ENCODE measurements around the gene BRD3. TPM values are rescaled to one million over a fixed set of nuclear protein-coding genes. Genes with fewer than 3 reads are reported as not detected.

The BRD3 gene
- polyA plus RNA-seq, 3 donors = 16.4 to 18.2 (median 17.1) TPM

DNA sequence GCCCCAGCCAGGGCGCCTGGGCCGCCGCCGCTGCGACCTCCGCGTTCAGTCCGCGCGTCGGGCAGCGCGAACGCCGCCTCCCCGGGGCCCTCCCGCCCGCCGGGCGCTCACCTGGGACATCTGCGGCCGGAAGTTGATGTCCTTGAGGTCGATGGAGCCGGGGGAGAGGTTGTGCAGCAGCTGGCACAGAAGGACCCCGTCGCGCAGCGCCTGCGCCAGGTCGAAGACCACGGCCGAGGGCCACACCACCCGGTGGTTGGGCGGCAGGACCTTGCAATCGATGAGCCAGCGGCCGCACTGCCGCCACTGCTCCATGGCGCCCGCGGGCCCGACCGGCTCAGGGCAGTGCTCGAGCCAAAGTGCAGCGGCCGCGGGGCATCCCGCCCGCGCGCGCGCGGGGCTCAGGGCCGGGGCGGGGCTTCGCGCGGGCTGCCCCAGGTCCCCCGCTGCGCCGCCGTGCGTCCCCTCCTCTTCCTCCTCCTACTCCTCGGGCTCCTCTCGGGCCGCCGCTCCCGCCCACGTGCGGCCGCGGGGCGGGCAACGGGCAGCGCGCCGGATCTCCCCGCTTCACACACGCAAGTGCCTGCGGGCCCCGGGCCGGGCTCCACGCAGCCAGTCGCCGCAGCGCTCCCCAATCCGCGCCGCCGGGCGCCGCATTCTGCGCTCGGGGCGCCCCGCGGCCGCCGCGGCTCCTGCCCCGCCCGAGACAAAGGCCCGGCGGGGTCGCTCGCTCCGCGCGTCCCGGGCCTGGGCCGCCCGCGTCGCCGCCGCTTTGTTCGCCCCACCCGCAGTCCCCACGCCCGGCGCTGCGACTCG is 75.7 kb downstream of the BRD3 start, which contains the start of gene VAV2:
Gene VAV2 (minus strand): TSS at position 361 of the 816 bp plus-strand sequence. CDS start 46 bp downstream, at position 315.
- DNase-seq = peak; percentile 33 to 50 (median 34)
- intact Hi-C loops (cut with micrococcal nuclease) = loop anchor here in 1 of 2 donors (5.0 kb wide), 1 partner anchor 35 kb away; no protein-coding TSS in a partner anchor
- H3K36me3 Mint-ChIP-seq = no peaks in the 10 kb centered on the region
- H3K4me3 ChIP-seq (replicated peaks in 1 of 3; ENCODE audit: low read depth in 2 of 3, low read length in 3 of 3) = peak within 1 kb of the TSS; percentile 63 to 91 (median 64)
- no peaks in the 10 kb centered on the region for H3K36me3 ChIP-seq (replicated peaks in 1 of 2; ENCODE audit: control insufficient read depth in 1 of 2, insufficient read depth in 2 of 2, low read length in 2 of 2)
- peaks cover 33% of the 10 kb centered on the region for H3K4me1 Mint-ChIP-seq
- no peak for TF ChIP-seq CTCF (IDR thresholded peaks at IDR 0.05)
- peaks cover 40% of the 10 kb centered on the region for H4K20me1 ChIP-seq (ENCODE audit: insufficient read depth, low read length)
- H3K27me3 ChIP-seq (ENCODE audit: control insufficient read depth in 2 of 2, insufficient read depth in 2 of 2, low read length in 2 of 2) = peaks cover 0 to 15% of the 10 kb centered on the region in 2 donors
- H3K9ac ChIP-seq (ENCODE audit: insufficient read depth, low read length, poor library complexity, severe bottlenecking) = peak within 1 kb of the TSS; percentile 75
- peaks cover 26 to 39% of the 10 kb centered on the region in 2 donors for H3K4me1 ChIP-seq (ENCODE audit: control insufficient read depth in 1 of 2, insufficient read depth in 2 of 2, low read length in 2 of 2)
- WGBS (ENCODE audit: insufficient coverage) = under 1% methylated on average over 124 of the region's 124 CpGs
- peaks cover 21 to 29% (median 24%) of the 10 kb centered on the region in 3 donors for H3K27me3 Mint-ChIP-seq (ENCODE audit: low read depth in 3 of 3)
- H3K4me3 Mint-ChIP-seq = peak within 1 kb of the TSS; percentile 88 to 89
- peak within 1 kb of the TSS; percentile 93 for H2AFZ ChIP-seq (ENCODE audit: insufficient read depth, low read depth, low read length, poor library complexity, severe bottlenecking)
- H3K27ac Mint-ChIP-seq = peak within 1 kb of the TSS in 3 of 7 donors; percentile 22 to 64 (median 30)
- peak within 1 kb of the TSS; percentile 96 for H3K4me2 ChIP-seq (replicated peaks; ENCODE audit: extremely low read depth, low read length, poor library complexity, severe bottlenecking)
- H3K9me3 ChIP-seq (replicated peaks in 1 of 2; ENCODE audit: control insufficient read depth in 1 of 2, insufficient read depth in 1 of 2, low read length in 2 of 2) = no peaks in the 10 kb centered on the region
- peak within 1 kb of the TSS; percentile 7 to 79 for H3K27ac ChIP-seq (ENCODE audit: low read depth in 1 of 2, low read length in 2 of 2)
- peaks cover 35% of the 10 kb centered on the region for H3K79me2 ChIP-seq (ENCODE audit: insufficient read depth, low read length)
- H3K9me3 Mint-ChIP-seq = peaks cover 0 to 6% (median 0%) of the 10 kb centered on the region in 7 donors

GRCh38 chr9:133991214-133991921 is 76.5 kb downstream of the BRD3 start:
- no peaks in the 10 kb centered on the region for H3K9me3 ChIP-seq (replicated peaks in 1 of 2; ENCODE audit: control insufficient read depth in 1 of 2, insufficient read depth in 1 of 2, low read length in 2 of 2)
- H3K36me3 Mint-ChIP-seq = peaks cover 0 to 3% of the 10 kb centered on the region in 2 donors

More at GRCh38 chr9:133991214-133991921, 76.5 kb downstream of the BRD3 start:
- H3K4me2 ChIP-seq (replicated peaks; ENCODE audit: extremely low read depth, low read length, poor library complexity, severe bottlenecking) = peak overlapping the region; percentile 96
- peaks cover 19 to 27% (median 27%) of the 10 kb centered on the region in 3 donors for H3K27me3 Mint-ChIP-seq (ENCODE audit: low read depth in 3 of 3)
- H3K4me1 ChIP-seq (ENCODE audit: control insufficient read depth in 1 of 2, insufficient read depth in 2 of 2, low read length in 2 of 2) = peaks cover 26 to 39% of the 10 kb centered on the region in 2 donors
- H2AFZ ChIP-seq (ENCODE audit: insufficient read depth, low read depth, low read length, poor library complexity, severe bottlenecking) = no peak overlapping the region
- WGBS (ENCODE audit: insufficient coverage) = 1% methylated on average over 73 of the region's 82 CpGs
- peaks cover 34% of the 10 kb centered on the region for H3K4me1 Mint-ChIP-seq
- H3K9ac ChIP-seq (ENCODE audit: insufficient read depth, low read length, poor library complexity, severe bottlenecking) = peak overlapping the region; percentile 64
- peaks cover 0 to 6% (median 0%) of the 10 kb centered on the region in 7 donors for H3K9me3 Mint-ChIP-seq
- no peak overlapping the region for H3K27ac ChIP-seq (ENCODE audit: low read depth in 1 of 2, low read length in 2 of 2)
- peak overlapping the region; percentile 88 to 89 for H3K4me3 Mint-ChIP-seq
- H3K79me2 ChIP-seq (ENCODE audit: insufficient read depth, low read length) = peaks cover 40% of the 10 kb centered on the region
- peak overlapping the region; percentile 59 to 91 (median 63) for H3K4me3 ChIP-seq (replicated peaks in 1 of 3; ENCODE audit: low read depth in 2 of 3, low read length in 3 of 3)
- H3K36me3 ChIP-seq (replicated peaks in 1 of 2; ENCODE audit: control insufficient read depth in 1 of 2, insufficient read depth in 2 of 2, low read length in 2 of 2) = no peaks in the 10 kb centered on the region
- no peak for TF ChIP-seq CTCF (IDR thresholded peaks at IDR 0.05)
- DNase-seq = peak in 1 of 3 donors; percentile 8
- H4K20me1 ChIP-seq (ENCODE audit: insufficient read depth, low read length) = peaks cover 45% of the 10 kb centered on the region
- peaks cover 0 to 15% of the 10 kb centered on the region in 2 donors for H3K27me3 ChIP-seq (ENCODE audit: control insufficient read depth in 2 of 2, insufficient read depth in 2 of 2, low read length in 2 of 2)
- peak overlapping the region in 1 of 7 donors; percentile 42 for H3K27ac Mint-ChIP-seq
- intact Hi-C loops (cut with micrococcal nuclease) = loop anchor here in 1 of 2 donors (5.0 kb wide), 1 partner anchor 34 kb away; no protein-coding TSS in a partner anchor
